ENCODE results near the gene NPTN. TPM values are rescaled to one million over a fixed set of nuclear protein-coding genes. Genes with fewer than 3 reads are reported as not detected.

The NPTN gene
- total and polyA plus RNA-seq, 2 experiments from 2014 or later = 56.3 to 113 TPM

GRCh38 chr15:73674587-73674986, 41.4 kb upstream of the NPTN start:
- H3K4me2 ChIP-seq = no peak overlapping the region
- no peaks in the 10 kb centered on the region for H3K79me2 ChIP-seq (replicated peaks; ENCODE audit: insufficient read depth)
- no peaks in the 10 kb centered on the region for H3F3A ChIP-seq (replicated peaks; ENCODE audit: low read depth)
- Mint-ChIP-seq H3K4me1 (peaks cover 10% of the 10 kb centered on the region), H3K9me3 (no peaks in the 10 kb centered on the region), H3K27me3 (ENCODE audit: insufficient read depth, low read depth, poor library complexity) (no peaks in the 10 kb centered on the region), H3K4me3 (no peak overlapping the region), H3K27ac (no peak overlapping the region), H3K36me3 (ENCODE audit: low read depth) (no peaks in the 10 kb centered on the region)
- peaks cover 3% of the 10 kb centered on the region; the same call in 1 of the 2 replicates for H3K4me1 ChIP-seq (ENCODE audit: insufficient read depth)
- no peaks in the 10 kb centered on the region for H4K20me1 ChIP-seq (replicated peaks; ENCODE audit: insufficient read depth)
- no peaks in the 10 kb centered on the region for H3K27me3 ChIP-seq (ENCODE audit: insufficient read depth)
- H3K9me2 ChIP-seq (ENCODE audit: insufficient read depth) = no peaks in the 10 kb centered on the region; the same call in 1 of the 2 replicates
- ATAC-seq (no peak), DNase-seq (ENCODE audit: low spot score) (no peak)
- H3K4me3 ChIP-seq = no peak overlapping the region
- TF ChIP-seq REST (IDR thresholded peaks at IDR 0.05; ENCODE audit: unreplicated experiment) = no peak
- no peak for TF ChIP-seq POLR2AphosphoS5 (IDR thresholded peaks at IDR 0.05; ENCODE audit: low read depth)
- no peak for TF ChIP-seq STAT1 (IDR thresholded peaks at IDR 0.05; ENCODE audit: unreplicated experiment)
- no peak for TF ChIP-seq CREB1 (CRISPR knock-in tag; IDR thresholded peaks at IDR 0.05; ENCODE audit: low read depth)
- no peak for TF ChIP-seq ZNF331 (CRISPR knock-in tag; IDR thresholded peaks at IDR 0.05; ENCODE audit: low read depth)
- TF ChIP-seq EZH2phosphoT487 (IDR thresholded peaks at IDR 0.05; ENCODE audit: unreplicated experiment) = no peak
- TF ChIP-seq ETS1 (IDR thresholded peaks at IDR 0.05) = no peak
- no peak for TF ChIP-seq JUNB (IDR thresholded peaks at IDR 0.05; ENCODE audit: unreplicated experiment)
- no peak for TF ChIP-seq CTCF (conservative IDR thresholded peaks at IDR 0.05; ENCODE audit: low read depth in 2 of 2)
- TF ChIP-seq ZNF114 (CRISPR knock-in tag; IDR thresholded peaks at IDR 0.05) = no peak
- no peak for TF ChIP-seq NANOG (IDR thresholded peaks at IDR 0.05; ENCODE audit: borderline replicate concordance)
- TF ChIP-seq, protein P1, sequence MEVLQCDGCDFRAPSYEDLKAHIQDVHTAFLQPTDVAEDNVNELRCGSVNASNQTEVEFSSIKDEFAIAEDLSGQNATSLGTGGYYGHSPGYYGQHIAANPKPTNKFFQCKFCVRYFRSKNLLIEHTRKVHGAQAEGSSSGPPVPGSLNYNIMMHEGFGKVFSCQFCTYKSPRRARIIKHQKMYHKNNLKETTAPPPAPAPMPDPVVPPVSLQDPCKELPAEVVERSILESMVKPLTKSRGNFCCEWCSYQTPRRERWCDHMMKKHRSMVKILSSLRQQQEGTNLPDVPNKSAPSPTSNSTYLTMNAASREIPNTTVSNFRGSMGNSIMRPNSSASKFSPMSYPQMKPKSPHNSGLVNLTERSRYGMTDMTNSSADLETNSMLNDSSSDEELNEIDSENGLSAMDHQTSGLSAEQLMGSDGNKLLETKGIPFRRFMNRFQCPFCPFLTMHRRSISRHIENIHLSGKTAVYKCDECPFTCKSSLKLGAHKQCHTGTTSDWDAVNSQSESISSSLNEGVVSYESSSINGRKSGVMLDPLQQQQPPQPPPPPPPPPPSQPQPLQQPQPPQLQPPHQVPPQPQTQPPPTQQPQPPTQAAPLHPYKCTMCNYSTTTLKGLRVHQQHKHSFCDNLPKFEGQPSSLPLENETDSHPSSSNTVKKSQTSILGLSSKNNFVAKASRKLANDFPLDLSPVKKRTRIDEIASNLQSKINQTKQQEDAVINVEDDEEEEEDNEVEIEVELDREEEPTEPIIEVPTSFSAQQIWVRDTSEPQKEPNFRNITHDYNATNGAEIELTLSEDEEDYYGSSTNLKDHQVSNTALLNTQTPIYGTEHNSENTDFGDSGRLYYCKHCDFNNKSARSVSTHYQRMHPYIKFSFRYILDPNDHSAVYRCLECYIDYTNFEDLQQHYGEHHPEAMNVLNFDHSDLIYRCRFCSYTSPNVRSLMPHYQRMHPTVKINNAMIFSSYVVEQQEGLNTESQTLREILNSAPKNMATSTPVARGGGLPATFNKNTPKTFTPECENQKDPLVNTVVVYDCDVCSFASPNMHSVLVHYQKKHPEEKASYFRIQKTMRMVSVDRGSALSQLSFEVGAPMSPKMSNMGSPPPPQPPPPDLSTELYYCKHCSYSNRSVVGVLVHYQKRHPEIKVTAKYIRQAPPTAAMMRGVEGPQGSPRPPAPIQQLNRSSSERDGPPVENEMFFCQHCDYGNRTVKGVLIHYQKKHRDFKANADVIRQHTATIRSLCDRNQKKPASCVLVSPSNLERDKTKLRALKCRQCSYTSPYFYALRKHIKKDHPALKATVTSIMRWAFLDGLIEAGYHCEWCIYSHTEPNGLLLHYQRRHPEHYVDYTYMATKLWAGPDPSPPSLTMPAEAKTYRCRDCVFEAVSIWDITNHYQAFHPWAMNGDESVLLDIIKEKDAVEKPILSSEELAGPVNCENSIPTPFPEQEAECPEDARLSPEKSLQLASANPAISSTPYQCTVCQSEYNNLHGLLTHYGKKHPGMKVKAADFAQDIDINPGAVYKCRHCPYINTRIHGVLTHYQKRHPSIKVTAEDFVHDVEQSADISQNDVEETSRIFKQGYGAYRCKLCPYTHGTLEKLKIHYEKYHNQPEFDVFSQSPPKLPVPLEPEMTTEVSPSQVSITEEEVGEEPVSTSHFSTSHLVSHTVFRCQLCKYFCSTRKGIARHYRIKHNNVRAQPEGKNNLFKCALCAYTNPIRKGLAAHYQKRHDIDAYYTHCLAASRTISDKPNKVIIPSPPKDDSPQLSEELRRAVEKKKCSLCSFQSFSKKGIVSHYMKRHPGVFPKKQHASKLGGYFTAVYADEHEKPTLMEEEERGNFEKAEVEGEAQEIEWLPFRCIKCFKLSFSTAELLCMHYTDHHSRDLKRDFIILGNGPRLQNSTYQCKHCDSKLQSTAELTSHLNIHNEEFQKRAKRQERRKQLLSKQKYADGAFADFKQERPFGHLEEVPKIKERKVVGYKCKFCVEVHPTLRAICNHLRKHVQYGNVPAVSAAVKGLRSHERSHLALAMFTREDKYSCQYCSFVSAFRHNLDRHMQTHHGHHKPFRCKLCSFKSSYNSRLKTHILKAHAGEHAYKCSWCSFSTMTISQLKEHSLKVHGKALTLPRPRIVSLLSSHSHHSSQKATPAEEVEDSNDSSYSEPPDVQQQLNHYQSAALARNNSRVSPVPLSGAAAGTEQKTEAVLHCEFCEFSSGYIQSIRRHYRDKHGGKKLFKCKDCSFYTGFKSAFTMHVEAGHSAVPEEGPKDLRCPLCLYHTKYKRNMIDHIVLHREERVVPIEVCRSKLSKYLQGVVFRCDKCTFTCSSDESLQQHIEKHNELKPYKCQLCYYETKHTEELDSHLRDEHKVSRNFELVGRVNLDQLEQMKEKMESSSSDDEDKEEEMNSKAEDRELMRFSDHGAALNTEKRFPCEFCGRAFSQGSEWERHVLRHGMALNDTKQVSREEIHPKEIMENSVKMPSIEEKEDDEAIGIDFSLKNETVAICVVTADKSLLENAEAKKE (CRISPR knock-in tag; IDR thresholded peaks at IDR 0.05) = no peak
- no peak for TF ChIP-seq EZH2 (IDR thresholded peaks at IDR 0.05; ENCODE audit: low read depth, unreplicated experiment)
- H2AFZ ChIP-seq = no peak overlapping the region
- H3K27ac ChIP-seq (ENCODE audit: low read depth) = no peak overlapping the region
- no peaks in the 10 kb centered on the region for H3K36me3 ChIP-seq (ENCODE audit: insufficient read depth)

Measured in GM23338 (cell line).